Islet precursor cell (in vitro differentiated cells): ENCODE results near the gene SCRN2.

Experiments used
- DNase-seq: peaks from one replicate; pipeline ENCODE4 v3.0.0-alpha.2; 2018

Gene SCRN2

DNA sequence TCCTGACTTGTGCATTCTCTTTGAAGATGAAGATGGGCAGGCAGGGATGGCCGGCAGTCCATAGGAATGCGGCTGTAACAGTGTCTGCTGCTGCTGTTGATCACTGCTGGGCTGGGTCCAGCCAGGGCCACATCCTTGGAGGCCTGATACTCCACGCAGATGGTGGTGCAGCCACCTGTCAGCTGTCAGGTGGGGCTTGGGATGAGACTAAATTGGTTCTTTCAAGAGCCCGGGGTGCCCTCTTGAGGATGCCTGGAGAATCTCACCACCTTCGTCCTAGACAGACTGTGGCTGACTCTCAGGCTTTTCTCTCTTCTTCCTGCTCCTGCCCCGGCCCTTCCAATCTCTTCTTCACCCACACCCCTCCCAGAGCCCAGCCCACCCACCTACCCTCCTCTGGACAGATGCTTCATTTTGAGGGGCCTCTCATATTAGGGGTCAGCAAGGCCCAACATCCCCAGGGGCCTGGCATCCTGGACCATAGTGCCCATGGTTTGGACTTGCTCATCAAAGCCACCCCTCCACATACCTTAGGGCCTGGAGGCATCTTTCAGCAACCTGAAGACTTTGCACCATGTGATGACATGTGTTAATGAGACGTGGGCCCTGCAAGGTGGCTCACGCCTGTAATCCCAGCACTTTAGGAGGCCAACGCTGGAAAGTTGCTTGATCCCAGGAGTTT lies 38.6 kb downstream of the SCRN2 start:
- peak; percentile 90 for DNase-seq

- peak; percentile 46 for DNase-seq
These were observed 39.2 kb downstream of the SCRN2 start for GRCh38 chr17:47801906-47802305.

- DNase-seq = peak; percentile 51
These were observed 39.8 kb downstream of the SCRN2 start for GRCh38 chr17:47801176-47801765.

DNA sequence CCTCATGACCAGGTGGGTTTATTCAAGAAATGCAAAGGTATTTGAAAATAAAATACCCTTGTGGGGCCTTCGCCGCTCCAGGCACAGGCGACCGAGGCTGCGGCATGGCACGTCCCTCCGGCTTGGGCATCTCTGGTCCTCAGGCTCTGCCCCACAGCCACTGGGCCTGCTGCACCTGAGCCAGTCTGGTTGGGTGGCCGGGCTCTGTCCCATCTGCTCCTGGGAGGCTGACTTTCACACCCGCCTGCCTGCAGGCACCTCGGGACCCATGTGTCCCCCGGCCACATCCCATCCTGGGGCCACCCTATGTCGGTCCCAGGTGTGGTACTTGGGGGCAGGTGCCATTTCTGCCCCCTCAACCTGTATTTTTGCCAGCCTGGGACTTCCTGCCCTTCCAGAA lies 40.4 kb downstream of the SCRN2 start:
- no peak for DNase-seq

- DNase-seq = no peak
These were observed 43.3 kb downstream of the SCRN2 start for GRCh38 chr17:47797797-47798196.

- DNase-seq = no peak
These were observed 48.1 kb downstream of the SCRN2 start for GRCh38 chr17:47792979-47793378.

DNA sequence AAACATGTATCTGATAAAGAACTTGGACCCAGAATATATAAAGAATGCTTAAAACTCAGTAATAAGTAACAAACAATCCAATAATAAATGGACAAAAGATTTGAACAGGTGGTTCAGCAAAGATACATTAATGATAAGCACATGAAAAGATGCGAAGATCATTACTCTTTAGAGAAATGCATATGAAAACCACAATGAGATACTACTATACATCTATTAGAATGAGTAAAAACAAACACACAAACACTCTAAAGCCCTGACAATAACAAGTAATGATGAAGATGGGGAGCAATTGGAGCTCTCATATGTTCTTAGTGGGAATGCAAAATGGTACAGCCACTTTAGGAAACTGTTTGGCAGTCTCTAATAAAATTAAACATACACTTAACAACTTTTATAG lies 48.6 kb downstream of the SCRN2 start:
- no peak for DNase-seq

DNA sequence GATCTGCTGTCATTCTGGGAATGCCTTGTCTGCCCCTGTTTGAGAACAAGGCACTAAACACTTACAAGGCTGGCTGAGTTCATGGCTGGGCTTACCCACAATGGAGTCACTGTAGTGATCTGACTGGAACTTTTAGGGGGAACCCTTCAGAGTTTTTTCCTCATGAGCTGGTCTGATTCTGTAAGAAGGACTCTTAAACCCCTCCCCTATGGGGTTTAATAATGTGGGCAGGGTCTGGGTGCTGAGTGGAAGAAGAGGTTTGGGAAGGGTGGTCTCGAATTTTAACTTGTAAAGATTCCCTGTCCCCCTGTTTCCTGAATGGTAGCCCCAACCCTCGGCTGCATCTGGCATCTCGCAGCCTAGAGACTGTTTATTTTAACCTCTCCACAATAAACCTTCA lies 50.0 kb downstream of the SCRN2 start:
- DNase-seq = no peak

DNA sequence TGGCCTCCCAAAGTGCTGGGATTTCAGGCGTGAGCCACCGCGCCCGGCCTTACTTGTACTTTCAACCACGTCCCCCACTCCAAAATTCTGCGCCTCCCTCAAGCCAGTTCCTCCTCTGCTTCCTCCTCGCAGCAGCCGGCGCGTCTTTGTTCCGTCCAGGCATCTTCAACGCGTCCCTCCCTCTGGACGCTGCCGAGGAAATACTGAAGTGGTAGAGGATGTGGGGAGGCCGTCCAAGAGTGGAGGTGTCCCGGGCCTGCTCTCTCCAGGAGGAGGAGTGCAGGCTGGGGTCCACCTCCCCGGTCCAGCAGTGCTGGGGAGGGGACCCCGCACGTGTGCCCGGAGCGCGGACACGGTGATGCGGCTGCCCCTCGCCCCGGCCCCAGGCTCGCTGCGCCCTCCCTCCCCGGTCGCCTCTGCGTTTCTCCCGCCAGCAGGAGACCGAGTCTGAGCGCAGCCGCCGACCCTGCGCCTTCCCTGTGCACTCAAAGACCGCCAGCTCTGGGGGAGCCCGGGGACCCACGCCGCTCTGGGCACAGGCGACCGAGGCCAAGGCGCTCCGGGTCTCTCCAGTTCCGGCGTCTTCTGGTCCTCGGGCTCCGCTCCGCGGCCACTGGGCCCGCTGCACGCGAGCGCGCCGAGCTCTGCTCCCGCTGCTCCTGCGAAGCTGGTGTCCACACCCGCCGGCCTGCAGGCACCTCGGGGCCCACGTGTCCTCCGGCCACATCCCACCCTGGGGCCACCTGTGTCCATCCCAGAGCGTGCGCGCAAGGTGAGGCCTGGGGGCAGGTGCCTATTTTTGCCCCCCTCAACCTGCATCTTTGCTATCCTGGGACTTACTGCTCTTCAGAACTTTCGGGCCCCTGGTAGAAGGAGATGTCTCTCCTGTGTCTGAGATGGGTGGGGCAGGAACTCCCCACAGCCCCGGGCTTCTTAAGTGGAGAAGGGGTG lies 51.2 kb downstream of the SCRN2 start:
- peak; percentile 89 for DNase-seq
